Activated T-helper 2 cell treated with anti-CD3 and anti-CD28 coated beads, Interferon-gamma antibody, Interleukin-2, Interleukin-4, amounts not matched to agents 10 μg/mL and 5 μg/mL and 100 μg/mL, durations not matched to agents 14 hours and 24 hours and 36 hours (primary cell): ENCODE measurements around the gene TBC1D10A. TPM values are rescaled to one million over a fixed set of nuclear protein-coding genes. Genes with fewer than 3 reads are reported as not detected.

Source experiments
- DNase-seq: peaks from one replicate; pipeline ENCODE4 v3.0.0; 2021; ENCODE audit warnings: low spot score
- H3K27ac Mint-ChIP-seq: one replicate; pipeline ENCODE4 v1.8.0; 2021; ENCODE audit warnings: mixed read lengths
- H3K27me3 Mint-ChIP-seq: one replicate; pipeline ENCODE4 v1.8.0; 2021; ENCODE audit warnings: low read depth, mixed read lengths
- H3K36me3 Mint-ChIP-seq: one replicate; pipeline ENCODE4 v1.8.0; 2021; ENCODE audit warnings: low read depth, mixed read lengths
- H3K4me1 Mint-ChIP-seq: one replicate; pipeline ENCODE4 v1.8.0; 2021; ENCODE audit warnings: low read depth, mixed read lengths
- H3K4me3 Mint-ChIP-seq: one replicate; pipeline ENCODE4 v1.8.0; 2021; ENCODE audit warnings: low read depth, mild to moderate bottlenecking, moderate library complexity, mixed read lengths
- H3K9me3 Mint-ChIP-seq: one replicate; pipeline ENCODE4 v1.8.0; 2021; ENCODE audit warnings: mixed read lengths
- intact Hi-C: fragments of 100-400 bp; cut with micrococcal nuclease; formaldehyde crosslinking; loops from one replicate; pipeline ENCODE4 v1.15.1; 2023
- total RNA-seq: library from RNA; stranded (reverse); gene quantifications from 2 replicates; pipeline ENCODE4 v1.2.3, GENCODE V29; 2022

TBC1D10A gene, protein sequence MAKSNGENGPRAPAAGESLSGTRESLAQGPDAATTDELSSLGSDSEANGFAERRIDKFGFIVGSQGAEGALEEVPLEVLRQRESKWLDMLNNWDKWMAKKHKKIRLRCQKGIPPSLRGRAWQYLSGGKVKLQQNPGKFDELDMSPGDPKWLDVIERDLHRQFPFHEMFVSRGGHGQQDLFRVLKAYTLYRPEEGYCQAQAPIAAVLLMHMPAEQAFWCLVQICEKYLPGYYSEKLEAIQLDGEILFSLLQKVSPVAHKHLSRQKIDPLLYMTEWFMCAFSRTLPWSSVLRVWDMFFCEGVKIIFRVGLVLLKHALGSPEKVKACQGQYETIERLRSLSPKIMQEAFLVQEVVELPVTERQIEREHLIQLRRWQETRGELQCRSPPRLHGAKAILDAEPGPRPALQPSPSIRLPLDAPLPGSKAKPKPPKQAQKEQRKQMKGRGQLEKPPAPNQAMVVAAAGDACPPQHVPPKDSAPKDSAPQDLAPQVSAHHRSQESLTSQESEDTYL
- 26.8 and 29.4 TPM in 2 replicates for total RNA-seq

DNA sequence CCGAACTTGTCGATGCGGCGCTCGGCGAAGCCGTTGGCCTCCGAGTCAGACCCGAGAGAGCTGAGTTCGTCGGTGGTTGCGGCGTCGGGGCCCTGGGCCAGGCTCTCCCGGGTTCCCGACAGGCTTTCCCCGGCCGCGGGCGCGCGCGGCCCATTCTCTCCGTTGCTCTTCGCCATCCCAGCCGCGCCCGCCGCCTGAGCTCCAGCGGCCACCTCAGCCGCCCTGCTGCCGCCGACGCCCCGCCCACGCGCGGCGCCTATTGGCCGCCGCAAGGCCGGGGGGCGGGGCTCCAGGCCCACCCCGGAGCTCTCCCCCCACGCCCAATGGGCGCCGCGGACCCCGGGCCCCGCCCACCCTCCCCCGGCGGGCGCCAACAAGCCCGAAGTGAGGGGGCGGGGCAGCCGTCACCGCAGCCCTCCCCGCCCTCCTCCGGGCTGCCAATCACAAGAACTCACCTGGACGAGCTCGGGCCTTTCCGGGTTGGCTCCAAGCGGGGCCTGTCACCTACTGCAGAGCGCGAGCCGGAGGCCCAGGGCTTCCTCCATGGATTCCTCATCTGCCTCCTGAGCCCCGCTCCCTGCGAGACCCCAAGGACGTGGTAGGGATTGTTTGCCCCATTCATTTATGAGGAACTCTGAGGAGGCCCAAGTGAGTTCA, at the start of gene TBC1D10A:
TSS of gene TBC1D10A (minus strand) at position 236 of the 657 bp plus-strand sequence. CDS start at position 176, 60 bp downstream.
- no peaks in the 10 kb centered on the region for H3K9me3 Mint-ChIP-seq
- peak within 1 kb of the TSS; percentile 75 for H3K27ac Mint-ChIP-seq
- H3K27me3 Mint-ChIP-seq = no peaks in the 10 kb centered on the region
- H3K4me3 Mint-ChIP-seq = peak within 1 kb of the TSS; percentile 76
- peak; percentile 91 for DNase-seq
- H3K4me1 Mint-ChIP-seq = peaks cover 47% of the 10 kb centered on the region
- peaks cover 60% of the 10 kb centered on the region for H3K36me3 Mint-ChIP-seq
- intact Hi-C loops = loop anchor here (1.0 to 5.0 kb wide), 4 partner anchors 21 to 225 kb away; partner anchors contain the start of genes CCDC157 and SF3A1

DNA sequence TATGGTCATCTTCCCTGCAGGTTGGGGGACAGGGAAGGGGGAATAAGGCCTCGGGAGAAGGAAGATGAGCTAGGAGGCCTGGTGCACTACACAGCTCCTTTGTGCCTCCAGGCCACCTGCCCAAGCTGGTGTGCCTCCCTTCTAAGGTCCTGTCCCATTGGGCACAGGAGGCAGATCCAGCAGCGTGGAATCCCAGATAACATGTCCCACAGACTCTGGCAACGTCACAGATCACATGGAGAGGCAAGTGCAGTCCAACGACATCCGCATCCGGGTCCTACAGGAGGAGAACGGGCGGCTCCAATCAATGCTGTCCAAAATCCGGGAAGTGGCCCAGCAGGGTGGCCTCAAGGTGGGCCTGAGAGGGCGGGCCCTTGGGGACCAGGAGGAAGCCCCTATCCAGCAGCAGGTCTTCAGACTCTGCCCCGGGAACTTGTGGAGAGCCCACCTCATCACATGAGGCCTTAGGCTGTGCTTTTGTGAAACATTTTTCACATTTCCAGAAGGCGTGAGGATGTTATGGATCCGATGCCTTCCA, 48.6 kb upstream of the TBC1D10A start:
- intact Hi-C loops = no loop called here
- Mint-ChIP-seq H3K4me1 (no peaks in the 10 kb centered on the region), H3K27me3 (no peaks in the 10 kb centered on the region), H3K4me3 (no peak overlapping the region), H3K9me3 (no peaks in the 10 kb centered on the region), H3K27ac (no peak overlapping the region), H3K36me3 (peaks cover 4% of the 10 kb centered on the region)
- no peak for DNase-seq

DNA sequence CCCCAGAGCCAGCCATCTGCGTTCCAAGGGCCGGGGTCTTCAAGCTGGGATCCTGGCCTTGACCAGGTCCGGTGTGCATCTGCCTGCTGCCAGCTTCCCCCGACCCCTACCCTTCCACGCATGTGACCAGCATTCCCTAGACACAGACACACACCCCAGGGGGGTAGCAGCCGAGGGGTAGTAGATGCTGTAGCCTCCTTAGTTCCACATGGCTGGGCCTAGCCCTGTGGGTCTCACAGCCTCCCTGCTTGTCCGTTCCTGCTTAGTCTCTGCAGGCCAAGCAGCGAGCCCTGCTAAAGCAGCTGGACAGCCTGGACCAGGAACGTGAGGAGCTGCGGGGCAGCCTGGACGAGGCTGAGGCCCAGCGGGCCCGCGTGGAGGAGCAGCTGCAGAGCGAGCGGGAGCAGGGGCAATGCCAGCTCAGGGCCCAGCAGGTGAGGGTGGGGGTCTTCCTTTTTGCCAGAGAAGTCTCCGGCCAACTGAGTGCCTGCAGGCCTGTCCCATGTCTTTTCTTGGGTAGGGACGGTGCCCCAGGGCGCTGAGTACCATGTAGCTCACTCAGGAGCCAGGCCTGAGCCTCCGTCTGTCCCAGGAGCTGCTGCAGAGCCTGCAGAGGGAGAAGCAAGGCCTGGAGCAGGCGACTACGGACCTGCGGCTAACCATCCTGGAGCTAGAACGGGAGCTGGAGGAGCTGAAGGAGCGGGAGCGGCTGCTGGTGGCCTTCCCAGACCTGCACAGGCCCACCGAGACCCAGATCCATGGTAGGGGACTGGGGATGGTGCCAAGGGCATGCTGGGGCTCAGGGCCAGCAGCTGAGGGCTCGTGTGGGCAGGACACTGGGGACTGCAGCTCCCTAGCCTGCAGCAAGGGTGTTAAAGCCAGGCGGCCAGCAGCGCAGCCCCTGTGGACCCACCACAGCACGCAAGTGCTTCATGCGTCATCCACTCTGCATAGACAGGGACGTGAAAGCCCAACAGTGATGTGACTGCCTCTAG, 46.9 kb upstream of the TBC1D10A start:
- intact Hi-C loops = no loop called here
- H3K27me3 Mint-ChIP-seq = no peaks in the 10 kb centered on the region
- H3K27ac Mint-ChIP-seq = no peak overlapping the region
- DNase-seq = no peak
- no peaks in the 10 kb centered on the region for H3K9me3 Mint-ChIP-seq
- H3K4me1 Mint-ChIP-seq = no peaks in the 10 kb centered on the region
- H3K36me3 Mint-ChIP-seq = peaks cover 4% of the 10 kb centered on the region
- no peak overlapping the region for H3K4me3 Mint-ChIP-seq

DNA sequence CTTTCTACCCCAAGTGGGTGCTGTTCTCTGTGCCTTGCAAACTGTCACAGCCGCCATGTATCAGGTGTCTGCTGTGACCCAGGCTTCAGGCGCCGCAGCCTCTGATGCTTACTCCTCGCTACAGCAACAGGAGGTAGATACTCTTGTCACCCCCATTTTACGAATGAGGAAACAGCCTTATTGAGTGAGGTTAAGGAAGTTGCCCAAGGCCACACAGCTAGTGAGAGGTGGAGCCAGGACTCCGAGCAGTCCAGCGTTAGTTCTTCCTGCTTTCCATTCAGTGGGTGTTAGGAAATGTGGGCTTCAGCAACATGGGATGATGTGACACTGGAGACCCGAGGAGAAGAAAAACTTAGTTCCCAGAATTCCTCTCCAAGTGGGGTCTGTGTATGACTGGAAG, 46.2 kb upstream of the TBC1D10A start:
- Mint-ChIP-seq H3K4me1 (no peaks in the 10 kb centered on the region), H3K36me3 (peaks cover 2% of the 10 kb centered on the region), H3K27me3 (no peaks in the 10 kb centered on the region), H3K9me3 (no peaks in the 10 kb centered on the region), H3K27ac (no peak overlapping the region), H3K4me3 (no peak overlapping the region)
- intact Hi-C loops = no loop called here
- DNase-seq = no peak

DNA sequence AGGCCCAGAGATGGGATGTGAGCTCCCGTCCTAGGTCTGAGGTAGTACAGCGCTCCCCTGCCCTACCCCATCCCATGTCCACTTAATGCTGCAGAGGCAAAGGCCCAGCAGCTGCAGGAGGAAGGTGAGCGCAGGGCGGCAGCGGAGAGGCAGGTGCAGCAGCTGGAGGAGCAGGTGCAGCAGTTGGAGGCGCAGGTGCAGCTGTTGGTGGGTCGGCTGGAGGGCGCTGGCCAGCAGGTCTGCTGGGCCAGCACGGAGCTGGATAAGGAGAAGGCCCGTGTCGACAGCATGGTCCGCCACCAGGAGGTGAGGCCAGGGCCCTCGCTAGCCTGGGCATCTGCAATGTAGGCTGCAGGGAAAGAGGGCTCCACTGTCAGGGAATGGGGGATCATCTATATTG, 45.2 kb upstream of the TBC1D10A start:
- intact Hi-C loops = no loop called here
- H3K27ac Mint-ChIP-seq = no peak overlapping the region

DNA sequence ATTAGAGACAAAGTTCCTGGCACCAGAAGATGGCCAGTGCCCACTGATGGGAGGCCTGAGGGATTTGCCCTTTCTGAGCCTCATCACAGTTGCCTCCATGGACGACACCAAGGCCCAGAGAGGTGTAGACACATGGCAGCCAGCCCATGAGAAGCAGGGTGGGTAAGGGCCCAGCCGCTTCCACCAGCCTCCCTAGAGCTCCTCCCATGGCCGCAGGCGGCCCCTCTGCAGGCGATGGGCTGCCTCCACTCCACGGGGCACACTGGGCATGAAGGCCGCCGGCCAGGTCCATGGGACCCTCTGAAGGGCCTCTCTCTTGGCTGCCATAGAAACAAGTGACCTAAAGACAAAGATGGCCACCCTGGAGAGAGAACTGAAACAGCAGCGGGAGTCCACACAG, 44.6 kb upstream of the TBC1D10A start:
- no peak overlapping the region for H3K4me3 Mint-ChIP-seq

More for the DNA sequence above, 45.2 kb upstream of the TBC1D10A start:
- Mint-ChIP-seq H3K36me3 (no peaks in the 10 kb centered on the region), H3K9me3 (no peaks in the 10 kb centered on the region), H3K27me3 (no peaks in the 10 kb centered on the region), H3K4me1 (no peaks in the 10 kb centered on the region), H3K4me3 (no peak overlapping the region)
- no peak for DNase-seq

DNA sequence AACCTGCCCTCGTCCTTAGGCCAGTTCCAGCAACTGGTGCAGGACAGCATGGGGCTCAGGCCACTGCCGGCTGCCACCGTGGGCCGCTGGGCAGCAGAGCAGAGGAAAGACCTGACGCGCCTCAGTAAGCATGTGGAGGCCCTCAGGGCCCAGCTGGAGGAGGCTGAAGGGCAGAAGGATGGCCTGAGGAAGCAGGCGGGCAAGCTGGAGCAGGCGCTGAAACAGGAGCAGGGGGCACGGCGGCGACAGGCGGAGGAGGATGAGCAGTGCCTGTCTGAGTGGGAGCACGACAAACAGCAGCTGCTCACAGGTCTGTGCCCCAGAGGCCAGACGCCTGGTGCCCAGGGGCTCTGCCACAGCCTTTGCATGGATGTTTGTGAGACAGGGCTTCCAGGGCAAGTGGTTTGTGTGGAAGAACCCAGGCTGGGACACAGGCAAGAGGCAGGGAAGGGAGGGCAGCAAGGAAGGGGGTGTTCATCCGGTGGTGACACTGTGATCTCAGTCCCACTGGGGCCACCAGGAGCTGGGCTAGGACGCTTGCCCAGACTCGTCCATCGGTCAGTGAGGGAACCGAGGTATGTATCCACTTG, 44.0 kb upstream of the TBC1D10A start:
- no peak for DNase-seq
- Mint-ChIP-seq H3K27me3 (no peaks in the 10 kb centered on the region), H3K9me3 (no peaks in the 10 kb centered on the region), H3K4me3 (no peak overlapping the region), H3K36me3 (no peaks in the 10 kb centered on the region), H3K4me1 (no peaks in the 10 kb centered on the region), H3K27ac (no peak overlapping the region)
- intact Hi-C loops = no loop called here

More for the DNA sequence above, 44.6 kb upstream of the TBC1D10A start:
- no peak overlapping the region for H3K27ac Mint-ChIP-seq
- intact Hi-C loops = no loop called here
- no peaks in the 10 kb centered on the region for H3K9me3 Mint-ChIP-seq
- DNase-seq = no peak
- H3K4me1 Mint-ChIP-seq = no peaks in the 10 kb centered on the region
- no peaks in the 10 kb centered on the region for H3K27me3 Mint-ChIP-seq
- no peaks in the 10 kb centered on the region for H3K36me3 Mint-ChIP-seq

DNA sequence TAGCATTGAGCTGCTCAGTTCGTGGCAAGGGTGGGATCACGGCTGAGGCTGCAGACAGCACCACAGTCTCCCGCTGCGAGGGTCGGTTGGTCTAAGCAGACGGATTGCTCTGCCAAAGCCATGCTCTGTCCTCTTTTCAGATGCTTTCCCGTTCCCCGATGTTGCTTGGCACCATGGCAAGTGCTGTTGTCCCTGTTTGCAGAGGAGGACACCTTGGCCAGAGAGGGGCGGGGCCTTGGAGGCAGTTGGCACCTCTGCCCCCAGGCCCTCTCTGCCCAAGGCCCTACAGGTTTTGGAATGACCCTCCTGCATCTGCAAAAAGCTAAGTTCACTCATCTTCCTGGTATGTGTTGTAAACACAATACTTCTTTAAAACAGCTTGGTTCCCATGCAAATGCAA, 41.7 kb upstream of the TBC1D10A start:
- intact Hi-C loops = no loop called here
- Mint-ChIP-seq H3K27ac (no peak overlapping the region), H3K4me1 (no peaks in the 10 kb centered on the region), H3K9me3 (no peaks in the 10 kb centered on the region), H3K36me3 (no peaks in the 10 kb centered on the region), H3K27me3 (no peaks in the 10 kb centered on the region), H3K4me3 (no peak overlapping the region)
- no peak for DNase-seq

DNA sequence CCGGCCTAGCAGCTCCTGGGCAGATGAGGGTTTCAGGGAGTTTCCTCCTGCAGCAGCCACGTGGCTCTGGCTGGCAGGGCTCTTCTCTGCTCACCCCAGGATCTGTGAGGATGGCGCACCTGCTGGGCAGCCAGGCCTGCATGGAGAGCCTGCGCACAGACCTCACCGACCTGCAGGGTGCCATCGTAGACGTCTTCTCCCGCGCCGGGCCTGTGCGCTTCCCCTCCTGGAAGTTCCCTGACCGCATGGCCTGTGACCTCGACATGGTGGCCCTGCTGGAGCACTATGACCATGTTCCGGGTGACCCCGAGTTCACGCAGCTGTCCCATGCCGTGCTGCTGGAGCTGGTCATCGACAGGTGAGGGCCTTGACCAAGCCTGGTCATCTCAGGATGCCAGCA, 39.1 kb upstream of the TBC1D10A start:
- no peak for DNase-seq
- intact Hi-C loops = no loop called here
- Mint-ChIP-seq H3K4me3 (no peak overlapping the region), H3K36me3 (no peaks in the 10 kb centered on the region), H3K27ac (no peak overlapping the region), H3K9me3 (no peaks in the 10 kb centered on the region), H3K27me3 (no peaks in the 10 kb centered on the region), H3K4me1 (no peaks in the 10 kb centered on the region)

DNA sequence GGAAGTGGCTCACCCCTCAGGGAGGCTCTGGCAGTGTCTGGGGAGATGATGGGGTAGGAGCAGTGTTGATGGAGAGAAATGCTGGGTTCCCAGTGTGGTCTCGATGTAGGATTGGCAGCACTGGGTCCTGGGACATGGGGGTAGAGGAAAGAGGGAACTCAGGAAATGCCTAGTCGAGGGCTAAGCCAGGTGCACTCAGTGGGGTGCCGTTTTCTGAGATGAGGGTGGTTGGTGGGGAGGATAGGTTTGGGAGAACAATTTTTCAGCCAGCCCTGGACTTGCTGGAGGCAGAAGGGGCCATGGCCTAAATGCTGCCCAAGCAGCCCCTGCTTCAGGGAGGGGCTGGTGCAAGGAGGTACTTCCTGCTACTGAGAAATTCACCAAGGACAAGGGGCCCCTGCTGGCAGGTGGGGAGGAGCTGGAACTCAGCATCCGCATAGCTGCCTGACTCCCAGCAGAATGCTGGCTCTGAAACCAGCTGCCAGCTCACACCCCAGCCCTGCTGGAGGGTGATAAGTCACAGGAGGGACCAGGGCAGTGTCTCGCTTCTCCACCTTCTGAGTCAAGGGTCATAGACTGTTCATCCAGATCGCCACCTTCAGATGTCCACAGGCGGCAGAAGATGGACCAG, 36.0 kb upstream of the TBC1D10A start:
- Mint-ChIP-seq H3K9me3 (no peaks in the 10 kb centered on the region), H3K4me1 (peaks cover 3% of the 10 kb centered on the region), H3K27me3 (peaks cover 2% of the 10 kb centered on the region), H3K4me3 (no peak overlapping the region), H3K36me3 (no peaks in the 10 kb centered on the region), H3K27ac (no peak overlapping the region)
- no peak for DNase-seq
- intact Hi-C loops = no loop called here

DNA sequence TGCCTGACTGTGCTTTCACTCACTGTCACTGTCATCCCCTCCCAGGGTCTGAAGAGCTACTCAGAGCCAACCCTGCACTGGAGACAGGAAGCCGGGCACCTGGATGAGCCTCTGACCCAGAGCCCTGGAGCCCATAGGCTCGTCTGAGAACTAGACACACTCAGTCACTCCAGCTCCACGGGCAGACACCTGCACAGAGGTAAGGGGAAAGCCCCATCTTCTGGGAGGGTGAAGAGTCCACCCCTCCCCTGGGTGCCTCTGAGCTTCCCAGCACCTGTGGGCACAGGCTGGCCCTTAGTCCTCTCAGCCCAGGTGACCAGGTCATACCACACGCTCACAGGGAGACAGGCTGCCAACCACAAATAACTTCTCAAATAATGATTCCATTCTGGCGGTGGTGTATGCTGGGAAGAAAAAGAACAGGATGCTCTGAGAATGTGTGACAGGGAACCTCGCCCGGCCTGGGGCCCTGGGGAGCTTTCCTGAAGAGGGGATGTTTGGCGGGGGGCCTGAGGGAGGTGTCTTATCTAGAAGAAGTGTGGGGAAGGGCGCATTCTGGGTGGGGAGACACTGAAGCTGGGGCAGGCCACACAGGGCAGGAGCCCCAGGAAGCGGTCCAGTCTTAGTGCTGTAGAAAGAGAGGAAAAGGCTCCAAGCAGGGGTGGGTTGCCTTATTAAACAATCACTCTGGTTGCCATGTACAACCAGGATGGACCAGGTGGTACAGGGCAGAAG, 35.3 kb upstream of the TBC1D10A start:
- no peak overlapping the region for H3K4me3 Mint-ChIP-seq
- no peaks in the 10 kb centered on the region for H3K36me3 Mint-ChIP-seq
- no peak for DNase-seq
- H3K9me3 Mint-ChIP-seq = no peaks in the 10 kb centered on the region
- H3K4me1 Mint-ChIP-seq = peaks cover 6% of the 10 kb centered on the region
- H3K27me3 Mint-ChIP-seq = peaks cover 2% of the 10 kb centered on the region
- intact Hi-C loops = no loop called here
- no peak overlapping the region for H3K27ac Mint-ChIP-seq
